ENCODE data around the gene RPUSD3. TPM values are rescaled to one million over a fixed set of nuclear protein-coding genes. Genes with fewer than 3 reads are reported as not detected.
"Not testable (repeated sequence)": the region's sequence is repeated elsewhere in the genome, so short reads cannot be mapped to it uniquely, and the experiment has no call there.

Gene RPUSD3
- total RNA-seq, 1 experiment from 2014 or later = 54.1 TPM

- Histone ChIP-seq H3K79me2 (ENCODE audit: low read length) (no peaks in the 10 kb centered on the region), H3K27ac (ENCODE audit: low read length) (no peak overlapping the region), H3K27me3 (ENCODE audit: low read length) (no peaks in the 10 kb centered on the region), H2AFZ (ENCODE audit: low read length) (no peak overlapping the region), H4K20me1 (ENCODE audit: low read length) (no peaks in the 10 kb centered on the region), H3K9ac (ENCODE audit: low read length) (no peak overlapping the region), H3K9me3 (ENCODE audit: low read length) (no peaks in the 10 kb centered on the region), H3K4me3 (ENCODE audit: low read length) (no peak overlapping the region), H3K9me2 (replicated peaks; ENCODE audit: low read length) (no peaks in the 10 kb centered on the region), H3F3A (ENCODE audit: low read length, unreplicated experiment) (no peaks in the 10 kb centered on the region), H3K4me2 (ENCODE audit: low read length) (no peak overlapping the region), H3K36me3 (ENCODE audit: low read depth, low read length) (no peaks in the 10 kb centered on the region), H3K4me1 (ENCODE audit: insufficient read depth, low read length) (0 out of 2 replicates have a peak, but pooled peaks cover 6% of the 10 kb centered on the region)
- no TSS peak for BruUV-seq (replicated peaks)
- intact Hi-C loops (cut with micrococcal nuclease) = loop anchor here (5.0 kb wide), 1 partner anchor 58 kb away; the partner anchor contains the start of gene IL17RC
- ATAC-seq (no peak), DNase-seq (no peak)
- TF ChIP-seq CTCF (conservative IDR thresholded peaks at IDR 0.05; ENCODE audit: low read depth, low read length) (no peak), EZH2phosphoT487 (IDR thresholded peaks at IDR 0.05; ENCODE audit: borderline replicate concordance, low read length) (no peak), EZH2 (IDR thresholded peaks at IDR 0.05; ENCODE audit: low read length, unreplicated experiment) (no peak)
- CTCF ChIA-PET = no interaction called here
- POLR2A ChIA-PET (ENCODE audit: unreplicated experiment) = no interaction called here
Observed at GRCh38 chr3:9859530-9860025, 15.8 kb upstream of the RPUSD3 start.

GRCh38 chr3:9855594-9855993 is 11.8 kb upstream of the RPUSD3 start:
- DNase-seq = no peak
- CTCF ChIA-PET = no interaction called here
- BruUV-seq (replicated peaks) = no TSS peak
- Histone ChIP-seq H3K79me2 (ENCODE audit: low read length) (no peaks in the 10 kb centered on the region), H3K9me3 (ENCODE audit: low read length) (no peaks in the 10 kb centered on the region), H4K20me1 (ENCODE audit: low read length) (no peaks in the 10 kb centered on the region), H3K27me3 (ENCODE audit: low read length) (no peaks in the 10 kb centered on the region), H3K36me3 (ENCODE audit: low read depth, low read length) (no peaks in the 10 kb centered on the region), H3F3A (ENCODE audit: low read length, unreplicated experiment) (no peaks in the 10 kb centered on the region), H3K27ac (ENCODE audit: low read length) (no peak overlapping the region), H3K9me2 (replicated peaks; ENCODE audit: low read length) (no peaks in the 10 kb centered on the region), H3K4me3 (ENCODE audit: low read length) (no peak overlapping the region), H3K4me1 (ENCODE audit: insufficient read depth, low read length) (no peaks in the 10 kb centered on the region), H2AFZ (ENCODE audit: low read length) (no peak overlapping the region), H3K9ac (ENCODE audit: low read length) (no peak overlapping the region), H3K4me2 (ENCODE audit: low read length) (no peak overlapping the region)
- no peak for ATAC-seq
- intact Hi-C loops (cut with micrococcal nuclease) = no loop called here
- TF ChIP-seq CTCF (conservative IDR thresholded peaks at IDR 0.05; ENCODE audit: low read depth, low read length) (no peak), EZH2 (IDR thresholded peaks at IDR 0.05; ENCODE audit: low read length, unreplicated experiment) (no peak), EZH2phosphoT487 (IDR thresholded peaks at IDR 0.05; ENCODE audit: borderline replicate concordance, low read length) (no peak)
- POLR2A ChIA-PET (ENCODE audit: unreplicated experiment) = no interaction called here

- POLR2A ChIA-PET (ENCODE audit: unreplicated experiment) = not testable (repeated sequence)
Observed at GRCh38 chr3:9854291-9854940, 10.6 kb upstream of the RPUSD3 start.

More at GRCh38 chr3:9854291-9854940, 10.6 kb upstream of the RPUSD3 start:
- H2AFZ ChIP-seq (ENCODE audit: low read length); H4K20me1 ChIP-seq (ENCODE audit: low read length); H3K4me3 ChIP-seq (ENCODE audit: low read length); H3K9me3 ChIP-seq (ENCODE audit: low read length); ATAC-seq; H3K9ac ChIP-seq (ENCODE audit: low read length); intact Hi-C loops (cut with micrococcal nuclease); DNase-seq; H3K4me2 ChIP-seq (ENCODE audit: low read length); H3F3A ChIP-seq (ENCODE audit: low read length, unreplicated experiment); H3K9me2 ChIP-seq (replicated peaks; ENCODE audit: low read length); BruUV-seq (replicated peaks); H3K79me2 ChIP-seq (ENCODE audit: low read length); CTCF ChIA-PET; H3K4me1 ChIP-seq (ENCODE audit: insufficient read depth, low read length); H3K27ac ChIP-seq (ENCODE audit: low read length); H3K27me3 ChIP-seq (ENCODE audit: low read length); H3K36me3 ChIP-seq (ENCODE audit: low read depth, low read length): not testable (repeated sequence)

All from PC-3 (cell line).